ENCODE measurements around the gene MPPED1.

MPPED1 gene

DNA sequence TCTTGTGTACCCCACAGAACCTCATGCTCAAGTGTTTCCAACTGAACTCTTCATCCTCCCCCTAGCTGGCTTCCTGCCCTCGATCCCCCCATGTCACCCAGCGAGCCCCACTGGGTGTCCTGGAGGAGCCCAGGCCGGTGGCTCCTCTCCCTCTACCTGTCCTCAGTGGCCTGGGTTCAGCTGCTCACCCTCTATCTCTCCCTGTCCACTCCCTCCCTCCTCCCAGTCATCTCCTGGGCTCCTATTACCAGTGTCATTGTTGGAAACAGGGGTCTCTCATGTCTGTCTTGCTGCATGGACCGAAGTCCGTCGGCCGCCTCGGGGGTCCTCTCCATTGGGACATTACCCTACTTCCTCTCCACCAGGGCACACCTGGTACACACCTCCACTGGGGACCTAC is 12.9 kb upstream of the MPPED1 start:
- Mint-ChIP-seq H3K27ac (no peak overlapping the region), H3K4me1 (no peaks in the 10 kb centered on the region), H3K9me3 (no peaks in the 10 kb centered on the region), H3K27me3 (peaks cover 10% of the 10 kb centered on the region), H3K4me3 (no peak overlapping the region), H3K36me3 (ENCODE audit: low read depth) (no peaks in the 10 kb centered on the region)
- ATAC-seq (no peak), DNase-seq (no peak)

DNA sequence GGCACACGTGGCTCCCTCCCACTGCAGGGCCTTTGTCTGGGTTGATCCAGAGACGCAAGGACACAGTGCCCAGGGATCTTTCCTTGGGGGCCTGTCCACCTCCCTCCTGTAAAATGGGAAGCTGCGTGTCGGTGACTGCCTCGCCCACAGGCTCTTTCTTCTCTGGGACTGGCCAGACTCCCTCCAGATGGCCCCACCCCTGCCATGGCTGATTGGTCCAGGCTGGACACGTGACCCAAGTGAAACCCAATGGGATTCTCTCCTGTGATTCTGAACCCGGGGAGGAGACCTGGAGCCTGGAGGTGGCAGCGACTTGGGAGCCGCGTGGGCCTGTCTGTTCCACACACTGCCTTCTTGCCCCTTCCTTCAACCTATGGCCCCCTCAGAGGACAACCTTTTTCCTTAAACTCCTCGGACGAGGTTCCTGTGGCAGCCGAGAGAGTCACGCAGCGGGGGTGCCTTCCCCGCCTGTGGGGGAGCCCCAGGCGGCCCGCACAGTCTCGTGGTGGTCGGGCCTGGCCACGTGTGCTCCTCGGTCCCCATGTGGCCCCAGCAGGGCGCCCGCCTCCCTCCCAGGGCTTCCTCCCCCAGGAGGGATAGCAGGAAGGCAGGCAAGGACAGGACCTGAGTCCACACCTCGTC is 12.4 kb upstream of the MPPED1 start:
- H3K27ac Mint-ChIP-seq = no peak overlapping the region
- H3K9me3 Mint-ChIP-seq = no peaks in the 10 kb centered on the region
- no peaks in the 10 kb centered on the region for H3K4me1 Mint-ChIP-seq
- H3K36me3 Mint-ChIP-seq (ENCODE audit: low read depth) = no peaks in the 10 kb centered on the region
- ATAC-seq (no peak), DNase-seq (no peak)
- no peak overlapping the region for H3K4me3 Mint-ChIP-seq
- H3K27me3 Mint-ChIP-seq = peaks cover 11% of the 10 kb centered on the region

DNA sequence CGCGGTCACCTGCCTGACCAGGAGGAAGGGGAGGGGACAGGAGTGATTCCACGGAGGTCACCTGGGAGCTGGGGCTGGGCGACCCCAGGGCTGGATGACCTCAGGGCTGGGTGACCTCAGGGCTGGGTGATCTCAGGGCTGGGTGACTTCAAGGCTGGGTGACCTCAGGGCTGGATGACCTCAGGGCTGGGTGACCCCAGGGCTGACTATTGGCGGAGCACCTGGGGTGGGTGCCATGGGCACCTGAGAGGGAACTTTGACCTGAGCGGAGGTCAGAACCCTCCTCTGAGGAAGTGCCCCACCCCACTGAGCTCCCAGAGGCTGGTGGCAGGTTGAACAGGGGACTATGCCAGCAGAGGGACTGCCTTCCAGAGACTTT is 11.8 kb upstream of the MPPED1 start:
- DNase-seq (no peak), ATAC-seq (no peak)
- H3K9me3 Mint-ChIP-seq = no peaks in the 10 kb centered on the region
- no peaks in the 10 kb centered on the region for H3K36me3 Mint-ChIP-seq (ENCODE audit: low read depth)
- H3K4me1 Mint-ChIP-seq = no peaks in the 10 kb centered on the region
- no peak overlapping the region for H3K4me3 Mint-ChIP-seq
- peaks cover 11% of the 10 kb centered on the region for H3K27me3 Mint-ChIP-seq
- H3K27ac Mint-ChIP-seq = no peak overlapping the region

GRCh38 chr22:43400449-43400848 is 11.4 kb upstream of the MPPED1 start:
- Mint-ChIP-seq H3K4me3 (no peak overlapping the region), H3K36me3 (ENCODE audit: low read depth) (no peaks in the 10 kb centered on the region), H3K27me3 (peaks cover 11% of the 10 kb centered on the region), H3K4me1 (no peaks in the 10 kb centered on the region), H3K27ac (no peak overlapping the region), H3K9me3 (no peaks in the 10 kb centered on the region)
- ATAC-seq (no peak), DNase-seq (no peak)

- no peak for DNase-seq
- Mint-ChIP-seq H3K36me3 (ENCODE audit: low read depth) (no peaks in the 10 kb centered on the region), H3K4me3 (no peak overlapping the region), H3K27ac (no peak overlapping the region), H3K9me3 (no peaks in the 10 kb centered on the region), H3K27me3 (peaks cover 11% of the 10 kb centered on the region), H3K4me1 (no peaks in the 10 kb centered on the region)
- no peak for ATAC-seq
Measured at GRCh38 chr22:43401233-43401632, 10.6 kb upstream of the MPPED1 start.

- no peak for DNase-seq
- Mint-ChIP-seq H3K27me3 (peaks cover 11% of the 10 kb centered on the region), H3K27ac (no peak overlapping the region), H3K4me3 (no peak overlapping the region), H3K4me1 (no peaks in the 10 kb centered on the region), H3K9me3 (no peaks in the 10 kb centered on the region), H3K36me3 (ENCODE audit: low read depth) (no peaks in the 10 kb centered on the region)
- ATAC-seq = no peak
Measured at GRCh38 chr22:43401661-43402060, 10.2 kb upstream of the MPPED1 start.

DNA sequence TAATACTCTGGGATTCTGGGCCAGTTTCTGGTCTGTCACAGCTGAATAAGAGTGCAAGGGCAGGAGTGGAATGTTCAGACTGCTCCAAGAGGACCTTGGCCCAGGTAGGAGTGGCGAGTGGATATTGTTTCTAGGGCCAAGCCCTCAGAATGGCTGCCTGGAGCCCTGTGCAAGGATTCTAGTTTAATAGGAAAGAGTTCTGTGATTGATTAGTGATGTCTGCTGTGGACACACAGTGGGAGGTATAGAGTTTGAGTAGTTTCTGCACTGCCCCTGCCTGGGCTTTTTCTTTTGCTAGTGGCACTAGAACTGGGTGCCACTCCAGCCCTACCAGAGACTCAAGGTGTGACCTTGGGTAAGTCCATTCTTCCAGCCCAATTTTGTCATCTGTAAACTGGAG is 9.7 kb upstream of the MPPED1 start:
- H3K4me3 Mint-ChIP-seq = no peak overlapping the region
- H3K9me3 Mint-ChIP-seq = no peaks in the 10 kb centered on the region
- no peaks in the 10 kb centered on the region for H3K36me3 Mint-ChIP-seq (ENCODE audit: low read depth)
- H3K27ac Mint-ChIP-seq = no peak overlapping the region
- DNase-seq (no peak), ATAC-seq (no peak)
- H3K4me1 Mint-ChIP-seq = no peaks in the 10 kb centered on the region
- peaks cover 11% of the 10 kb centered on the region for H3K27me3 Mint-ChIP-seq

DNA sequence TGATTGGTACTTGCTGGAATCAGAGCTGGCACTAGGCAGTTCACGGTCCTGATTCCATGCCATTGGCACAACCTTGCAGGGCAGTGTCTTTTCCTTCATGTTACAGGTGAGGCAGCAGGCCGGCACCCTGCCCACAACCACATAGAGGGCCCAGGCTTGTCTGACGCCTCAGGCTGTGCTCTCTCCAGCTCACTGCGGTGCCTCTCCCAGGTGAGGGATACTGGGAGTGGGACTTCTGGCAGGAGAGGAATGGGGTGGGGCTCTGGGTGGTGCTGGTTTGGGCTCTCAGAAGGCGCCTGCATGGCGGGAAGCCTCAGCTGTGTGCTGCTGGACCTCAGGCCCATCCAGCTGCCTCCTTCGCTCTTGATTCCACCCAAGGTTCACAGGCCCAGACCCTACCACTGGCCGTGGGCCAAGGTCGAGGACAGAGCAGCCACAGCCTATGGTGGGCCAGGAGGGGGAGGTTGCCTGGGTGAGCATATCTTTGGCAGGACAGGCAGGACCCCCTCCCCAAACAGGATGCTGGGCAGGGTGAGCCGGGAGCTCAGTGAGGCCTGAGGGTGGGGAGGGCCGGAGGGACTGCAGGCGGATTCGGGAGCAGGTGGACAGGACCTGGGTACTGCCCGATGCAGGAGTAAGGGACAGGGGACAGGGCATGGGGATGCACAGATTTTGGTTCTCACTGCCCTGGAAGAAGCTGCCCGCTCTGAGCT is 7.0 kb upstream of the MPPED1 start:
- H3K4me3 Mint-ChIP-seq = no peak overlapping the region
- no peaks in the 10 kb centered on the region for H3K4me1 Mint-ChIP-seq
- DNase-seq (no peak), ATAC-seq (no peak)
- no peaks in the 10 kb centered on the region for H3K9me3 Mint-ChIP-seq
- no peaks in the 10 kb centered on the region for H3K36me3 Mint-ChIP-seq (ENCODE audit: low read depth)
- peaks cover 17% of the 10 kb centered on the region for H3K27me3 Mint-ChIP-seq
- H3K27ac Mint-ChIP-seq = no peak overlapping the region

DNA sequence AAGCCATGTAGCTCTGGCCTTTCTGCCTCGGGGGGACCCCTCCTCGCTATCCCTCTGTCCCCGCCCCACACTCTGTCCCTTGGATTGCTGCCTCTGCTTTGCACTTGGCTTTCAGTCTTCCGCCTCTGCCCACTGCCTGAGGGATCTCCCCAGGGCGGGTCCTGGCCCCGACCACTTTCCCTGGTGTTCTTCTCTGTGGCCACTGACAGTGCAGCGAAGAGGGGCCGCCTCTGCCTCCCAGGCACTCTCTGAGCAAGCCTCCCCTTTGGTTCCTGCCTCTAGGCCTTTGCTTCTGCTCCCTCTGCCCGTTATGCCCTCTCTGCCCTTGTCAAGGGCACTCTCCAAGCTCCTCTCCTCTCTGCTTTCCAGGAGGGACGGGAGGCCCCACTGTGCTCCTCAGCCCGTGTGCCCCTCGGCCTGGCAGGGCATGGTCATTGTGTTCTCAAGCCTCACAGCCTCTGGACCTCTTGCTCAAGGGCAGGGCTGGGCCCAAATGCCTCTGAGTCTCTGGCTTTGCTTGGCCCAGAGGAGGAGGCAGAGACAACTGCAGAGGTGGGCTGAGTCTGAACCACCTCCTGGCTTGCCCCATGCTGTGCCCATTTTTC is 5.5 kb upstream of the MPPED1 start:
- Mint-ChIP-seq H3K36me3 (ENCODE audit: low read depth) (no peaks in the 10 kb centered on the region), H3K4me1 (no peaks in the 10 kb centered on the region), H3K27ac (no peak overlapping the region), H3K4me3 (no peak overlapping the region), H3K9me3 (no peaks in the 10 kb centered on the region), H3K27me3 (peaks cover 25% of the 10 kb centered on the region)
- DNase-seq = no peak
- ATAC-seq = no peak

GRCh38 chr22:43407591-43407990 is 4.2 kb upstream of the MPPED1 start:
- DNase-seq = no peak
- Mint-ChIP-seq H3K4me1 (no peaks in the 10 kb centered on the region), H3K36me3 (ENCODE audit: low read depth) (no peaks in the 10 kb centered on the region), H3K27me3 (peaks cover 27% of the 10 kb centered on the region), H3K4me3 (no peak overlapping the region), H3K27ac (no peak overlapping the region), H3K9me3 (no peaks in the 10 kb centered on the region)
- no peak for ATAC-seq

DNA sequence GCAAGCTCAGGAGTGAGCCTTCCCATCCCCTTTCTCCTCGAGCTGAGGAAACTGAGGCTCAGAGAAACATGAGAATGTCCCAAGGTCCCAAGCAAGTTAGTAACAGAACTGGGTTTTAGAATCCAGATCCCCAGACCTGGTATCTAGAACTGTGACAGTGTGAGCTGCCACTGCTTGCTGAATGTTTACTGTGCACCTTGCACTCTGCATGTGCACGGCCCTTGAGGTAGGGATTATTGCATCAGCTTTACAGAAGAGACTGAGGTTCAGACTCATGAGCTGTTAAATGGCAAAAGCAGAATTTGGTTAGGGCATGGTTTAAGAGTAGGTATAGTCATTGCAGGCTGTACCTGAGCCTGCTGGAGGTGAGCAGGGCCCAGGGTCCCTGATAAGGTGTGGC is 3.8 kb upstream of the MPPED1 start:
- Mint-ChIP-seq H3K27me3 (peaks cover 28% of the 10 kb centered on the region), H3K4me1 (no peaks in the 10 kb centered on the region), H3K27ac (no peak overlapping the region), H3K36me3 (ENCODE audit: low read depth) (no peaks in the 10 kb centered on the region), H3K4me3 (no peak overlapping the region), H3K9me3 (no peaks in the 10 kb centered on the region)
- DNase-seq (no peak), ATAC-seq (no peak)

GRCh38 chr22:43409046-43409445 is 2.8 kb upstream of the MPPED1 start:
- no peak overlapping the region for H3K4me3 Mint-ChIP-seq

DNA sequence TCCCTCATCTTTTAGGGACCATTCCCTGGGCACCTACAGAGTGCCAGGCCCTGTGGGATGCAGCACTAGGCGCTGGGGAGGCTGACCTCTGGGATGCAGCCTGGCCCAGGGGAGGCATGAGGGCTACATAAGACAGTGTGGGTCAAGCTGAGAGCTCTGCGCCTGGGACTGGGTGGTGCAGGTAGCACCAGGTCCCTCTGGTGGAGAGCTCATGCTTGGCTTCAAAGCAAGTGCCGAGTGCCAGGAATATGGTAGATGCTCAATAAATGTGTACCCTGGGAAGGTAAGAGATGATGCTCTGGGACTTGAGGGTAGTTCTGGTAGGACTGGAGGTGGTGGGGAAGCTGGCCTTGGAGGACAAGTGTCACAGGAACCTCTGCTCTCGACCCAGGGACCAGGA is 2.0 kb upstream of the MPPED1 start:
- H3K4me3 Mint-ChIP-seq = no peak overlapping the region
- peaks cover 44% of the 10 kb centered on the region for H3K27me3 Mint-ChIP-seq

More at GRCh38 chr22:43409046-43409445, 2.8 kb upstream of the MPPED1 start:
- Mint-ChIP-seq H3K36me3 (ENCODE audit: low read depth) (no peaks in the 10 kb centered on the region), H3K4me1 (no peaks in the 10 kb centered on the region), H3K27ac (no peak overlapping the region), H3K27me3 (peaks cover 38% of the 10 kb centered on the region), H3K9me3 (no peaks in the 10 kb centered on the region)
- ATAC-seq (no peak), DNase-seq (no peak)

DNA sequence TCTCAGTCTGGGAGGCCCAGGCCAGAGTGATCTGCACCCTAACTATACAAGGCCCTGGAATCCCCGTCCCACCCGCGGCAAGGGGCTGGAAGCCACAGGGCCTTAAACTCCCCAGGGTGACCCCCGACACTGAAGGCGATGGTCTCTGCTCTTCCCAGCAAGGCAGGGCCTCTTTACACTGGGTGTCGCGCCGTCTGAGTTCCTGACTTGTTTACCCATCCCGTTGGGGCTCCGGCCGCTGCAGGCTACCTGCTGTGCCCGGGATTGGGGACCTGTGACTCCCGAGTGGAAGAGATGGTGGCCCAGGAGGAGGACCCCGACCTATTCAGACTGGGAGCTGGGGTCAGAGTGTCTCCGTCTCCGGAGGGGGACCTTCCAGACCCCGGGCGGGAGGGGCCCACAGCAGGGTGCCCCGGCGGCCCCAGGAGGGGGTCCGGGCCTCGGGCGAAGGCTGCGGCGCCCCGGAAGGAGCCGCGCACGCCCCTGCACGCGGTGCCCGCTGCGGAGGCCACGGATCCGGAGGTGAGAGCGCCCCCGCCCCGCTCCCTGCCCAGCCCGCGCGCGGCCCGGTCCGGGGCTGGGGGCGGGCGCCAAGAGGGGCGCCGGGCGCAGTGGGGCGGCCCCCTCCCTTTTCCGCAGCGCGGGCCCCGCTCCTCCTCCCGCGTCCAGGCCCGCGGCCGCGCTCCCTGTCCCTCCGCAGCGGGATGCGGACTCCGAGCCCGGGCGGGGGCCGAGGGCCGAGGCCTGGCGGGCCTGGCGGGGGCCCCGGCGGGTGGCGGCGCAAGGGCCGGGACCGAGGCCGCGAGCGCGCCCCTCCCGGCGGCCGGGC is 560 bp upstream of the MPPED1 start:
- H3K27ac Mint-ChIP-seq = no peak overlapping the region
- H3K27me3 Mint-ChIP-seq = peaks cover 51% of the 10 kb centered on the region
- H3K4me1 Mint-ChIP-seq = no peaks in the 10 kb centered on the region
- no peak for DNase-seq
- no peaks in the 10 kb centered on the region for H3K36me3 Mint-ChIP-seq (ENCODE audit: low read depth)
- H3K4me3 Mint-ChIP-seq = no peak overlapping the region
- no peak for ATAC-seq
- H3K9me3 Mint-ChIP-seq = no peaks in the 10 kb centered on the region

More for the DNA sequence above, 2.0 kb upstream of the MPPED1 start:
- Mint-ChIP-seq H3K27ac (no peak overlapping the region), H3K9me3 (no peaks in the 10 kb centered on the region), H3K4me1 (no peaks in the 10 kb centered on the region), H3K36me3 (ENCODE audit: low read depth) (no peaks in the 10 kb centered on the region)
- ATAC-seq (no peak), DNase-seq (no peak)

Measured in activated naive CD8-positive, alpha-beta T cell treated with anti-CD3 and anti-CD28 coated beads, Interleukin-2, amount 50 U/mL, for 24 hours (primary cell).